Measurements from ENCODE around the gene AKNAD1.

The AKNAD1 gene

GRCh38 chr1:108862698-108863477, 6.0 kb upstream of the AKNAD1 start:
- no peak for DNase-seq

- no peak for DNase-seq
Measured at GRCh38 chr1:108862017-108862610, 5.2 kb upstream of the AKNAD1 start.

- no peak for DNase-seq
Measured at GRCh38 chr1:108861566-108861965, 4.7 kb upstream of the AKNAD1 start.

- no peak for DNase-seq
Measured at GRCh38 chr1:108860190-108860907, 3.5 kb upstream of the AKNAD1 start.

GRCh38 chr1:108858230-108858950, 1.5 kb upstream of the AKNAD1 start:
- DNase-seq, result no peak

GRCh38 chr1:108854221-108855019, 2.5 kb downstream of the AKNAD1 start:
- no peak for DNase-seq

- no peak for DNase-seq
Measured at GRCh38 chr1:108852221-108852975, 4.5 kb downstream of the AKNAD1 start.

- DNase-seq, result no peak
Measured at GRCh38 chr1:108851567-108851966, 5.3 kb downstream of the AKNAD1 start.

GRCh38 chr1:108850929-108851328, 6.0 kb downstream of the AKNAD1 start:
- DNase-seq, result no peak

- DNase-seq, result no peak
Measured at GRCh38 chr1:108848806-108849205, 8.1 kb downstream of the AKNAD1 start.

- no peak for DNase-seq
Measured at GRCh38 chr1:108847494-108847893, 9.4 kb downstream of the AKNAD1 start.

- DNase-seq, result no peak
Measured at GRCh38 chr1:108845991-108846390, 10.9 kb downstream of the AKNAD1 start.

- no peak for DNase-seq
Measured at GRCh38 chr1:108845446-108845845, 11.4 kb downstream of the AKNAD1 start.

- DNase-seq, result no peak
Measured at GRCh38 chr1:108843390-108844137, 13.3 kb downstream of the AKNAD1 start.

- DNase-seq, result no peak
Measured at GRCh38 chr1:108842525-108843181, 14.2 kb downstream of the AKNAD1 start.

GRCh38 chr1:108841703-108842102, 15.2 kb downstream of the AKNAD1 start:
- DNase-seq, result no peak

- no peak for DNase-seq
Measured at GRCh38 chr1:108832929-108833328, 24.0 kb downstream of the AKNAD1 start.

GRCh38 chr1:108831225-108831624, 25.7 kb downstream of the AKNAD1 start:
- no peak for DNase-seq

GRCh38 chr1:108830119-108831008, 26.5 kb downstream of the AKNAD1 start:
- DNase-seq, result no peak
